ENCODE measurements around the gene EBF3. TPM values are rescaled to one million over a fixed set of nuclear protein-coding genes. Genes with fewer than 3 reads are reported as not detected.

EBF3 gene
- total and polyA plus RNA-seq, 9 of the 15 experiments (the other 6 are each of a cell fraction or from before 2014, with no cell fraction given) = not detected

GRCh38 chr10:130013335-130014262 lies 49.5 kb upstream of the EBF3 start:
- H3K9ac ChIP-seq (ENCODE audit: insufficient read depth in 1 of 2, low read depth in 2 of 2, low read length in 2 of 2) = no peak overlapping the region
- no peak overlapping the region for H3K4me2 ChIP-seq (ENCODE audit: insufficient read depth, low read length)
- no peaks in the 10 kb centered on the region for H3K36me3 ChIP-seq (ENCODE audit: control insufficient read depth, insufficient read depth, low read length)
- no peak overlapping the region for H2AFZ ChIP-seq (ENCODE audit: low read depth, low read length)
- intact Hi-C loops (cut with micrococcal nuclease) = no loop called here
- no peak overlapping the region for H3K27ac ChIP-seq (ENCODE audit: extremely low read depth, low read depth, low read length)
- no peaks in the 10 kb centered on the region for H3K9me3 ChIP-seq (replicated peaks; ENCODE audit: control insufficient read depth, insufficient read depth, low read depth, low read length)
- H3K79me2 ChIP-seq (ENCODE audit: control insufficient read depth, insufficient read depth, low read length) = no peaks in the 10 kb centered on the region
- H3K27me3 ChIP-seq (ENCODE audit: control insufficient read depth in 2 of 2, insufficient read depth in 2 of 2, low read length in 2 of 2) = peaks cover 10 to 26% of the 10 kb centered on the region in 2 experiments; a peak in 4 of 5 replicates
- H3K4me1 ChIP-seq (replicated peaks in 1 of 2; ENCODE audit: control insufficient read depth in 2 of 2, insufficient read depth in 2 of 2, low read length in 2 of 2) = no peaks in the 10 kb centered on the region
- WGBS (ENCODE audit: insufficient coverage, low coverage, missing lambda C conversion rate) = 2% methylated on average over 28 of the region's 33 CpGs
- no peaks in the 10 kb centered on the region for H4K20me1 ChIP-seq (replicated peaks; ENCODE audit: control insufficient read depth, insufficient read depth, low read length)
- FAIRE-seq (no peak), ATAC-seq (no peak), DNase-seq (ENCODE audit: extremely low read depth in 1 of 4, low spot score in 3 of 4) (no peak)
- in situ Hi-C loops (cut with MboI) = no loop called here
- no peak overlapping the region for H3K4me3 ChIP-seq
- ChIA-PET POLR2A (no interaction called here), CTCF (ENCODE audit: low intra/inter-chr PET ratio) (no interaction called here)
- TF ChIP-seq ZKSCAN1 (IDR thresholded peaks at IDR 0.05; ENCODE audit: low read depth, low read length) = no peak
- TF ChIP-seq OTX1 (CRISPR knock-in tag; IDR thresholded peaks at IDR 0.05) = no peak
- BruUV-seq (replicated peaks) = no TSS peak
- no peaks in the 10 kb centered on the region for H3K9me1 ChIP-seq (ENCODE audit: control insufficient read depth, insufficient read depth, low read length)

- no peak for DNase-seq (ENCODE audit: extremely low read depth in 1 of 4, low spot score in 3 of 4)
- H4K20me1 ChIP-seq (replicated peaks; ENCODE audit: control insufficient read depth, insufficient read depth, low read length) = no peaks in the 10 kb centered on the region
- in situ Hi-C loops (cut with MboI) (no loop called here), intact Hi-C loops (cut with micrococcal nuclease) (no loop called here)
- ChIA-PET POLR2A (interaction anchor here (0.5 to 0.6 kb wide), 2 partner anchors 28 to 789 kb away, joined by 3 to 4 read pairs; no protein-coding TSS in a partner anchor), CTCF (ENCODE audit: low intra/inter-chr PET ratio) (no interaction called here)
- H3K4me3 ChIP-seq = no peak overlapping the region
- no peak for FAIRE-seq
- BruUV-seq (replicated peaks) = no TSS peak
- no peak overlapping the region for H3K4me2 ChIP-seq (ENCODE audit: insufficient read depth, low read length)
- 11% methylated on average over 10 of the region's 12 CpGs for WGBS (ENCODE audit: insufficient coverage, low coverage, missing lambda C conversion rate)
- H3K9ac ChIP-seq (ENCODE audit: insufficient read depth in 1 of 2, low read depth in 2 of 2, low read length in 2 of 2) = no peak overlapping the region
- TF ChIP-seq GABPA (tag; conservative IDR thresholded peaks at IDR 0.05; ENCODE audit: low read depth) = no peak
- no peak for TF ChIP-seq E2F3 (CRISPR knock-in tag; IDR thresholded peaks at IDR 0.05)
- no peak for TF ChIP-seq TRIM28 (IDR thresholded peaks at IDR 0.05)
- TF ChIP-seq E2F5 (CRISPR knock-in tag; IDR thresholded peaks at IDR 0.05) = no peak
- no peak for TF ChIP-seq ZBTB33 (CRISPR knock-in tag; IDR thresholded peaks at IDR 0.05)
- TF ChIP-seq DACH1 (IDR thresholded peaks at IDR 0.05; ENCODE audit: partially characterized antibody) = no peak
- no peak for TF ChIP-seq NRF1 (conservative IDR thresholded peaks at IDR 0.05 in 1 of 2, IDR thresholded peaks at IDR 0.05 in 1 of 2)
- TF ChIP-seq MEF2D (tag; conservative IDR thresholded peaks at IDR 0.05; ENCODE audit: low read depth) = no peak
- TF ChIP-seq FOXP1 (CRISPR knock-in tag; IDR thresholded peaks at IDR 0.05) = no peak
- TF ChIP-seq TSC22D4 (tag; IDR thresholded peaks at IDR 0.05) = no peak
- no peaks in the 10 kb centered on the region for H3K4me1 ChIP-seq (replicated peaks in 1 of 2; ENCODE audit: control insufficient read depth in 2 of 2, insufficient read depth in 2 of 2, low read length in 2 of 2)
- no peaks in the 10 kb centered on the region for H3K9me3 ChIP-seq (replicated peaks; ENCODE audit: control insufficient read depth, insufficient read depth, low read depth, low read length)
- H2AFZ ChIP-seq (ENCODE audit: low read depth, low read length) = no peak overlapping the region
- no peak overlapping the region for H3K27ac ChIP-seq (ENCODE audit: extremely low read depth, low read depth, low read length)
- H3K36me3 ChIP-seq (ENCODE audit: control insufficient read depth, insufficient read depth, low read length) = no peaks in the 10 kb centered on the region
- no peaks in the 10 kb centered on the region for H3K9me1 ChIP-seq (ENCODE audit: control insufficient read depth, insufficient read depth, low read length)
- H3K27me3 ChIP-seq (ENCODE audit: control insufficient read depth in 2 of 2, insufficient read depth in 2 of 2, low read length in 2 of 2) = peaks cover 10 to 24% of the 10 kb centered on the region in 2 experiments; a peak in 4 of 5 replicates
- H3K79me2 ChIP-seq (ENCODE audit: control insufficient read depth, insufficient read depth, low read length) = no peaks in the 10 kb centered on the region
- ATAC-seq = no peak
Measured at GRCh38 chr10:130012129-130012528, 48.1 kb upstream of the EBF3 start.
